ENCODE measurements around the gene ZC3H12D. TPM values are rescaled to one million over a fixed set of nuclear protein-coding genes. Genes with fewer than 3 reads are reported as not detected.
"Not testable (repeated sequence)": the region's sequence is repeated elsewhere in the genome, so short reads cannot be mapped to it uniquely, and the experiment has no call there.

ZC3H12D gene
- total RNA-seq, 1 experiment from 2014 or later: not detected

DNA sequence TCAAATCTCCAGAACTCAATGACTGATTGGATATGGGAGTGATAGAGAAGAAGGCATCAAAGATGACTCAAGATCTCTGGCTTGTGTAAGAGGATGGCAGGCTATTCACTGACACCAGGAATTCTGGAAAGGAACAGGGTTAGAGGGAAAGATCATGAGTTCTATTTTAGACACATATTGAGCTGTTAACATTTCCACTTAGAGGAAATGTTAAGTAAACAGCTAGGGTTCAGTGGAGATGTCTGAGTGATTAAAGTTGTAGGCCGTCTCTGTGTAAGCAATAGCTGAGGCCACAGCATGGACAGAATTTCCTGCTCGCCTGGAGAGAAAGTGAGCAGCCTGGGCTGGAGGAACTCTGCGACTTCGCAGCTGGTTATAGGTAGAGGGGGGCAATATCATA is 21.0 kb downstream of the ZC3H12D start:
- no peak for DNase-seq (ENCODE audit: unreplicated experiment)
- no peaks in the 10 kb centered on the region for H3K27me3 Mint-ChIP-seq (ENCODE audit: insufficient read depth, unreplicated experiment)
- ChIA-PET POLR2A (no interaction called here), CTCF (interaction anchor here (0.6 kb wide), 1 partner anchor 712 kb away, joined by 3 read pairs; no protein-coding TSS in a partner anchor)
- H3K9me3 Mint-ChIP-seq (ENCODE audit: unreplicated experiment): no peaks in the 10 kb centered on the region
- BruUV-seq (replicated peaks): no TSS peak
- TF ChIP-seq, protein P1, sequence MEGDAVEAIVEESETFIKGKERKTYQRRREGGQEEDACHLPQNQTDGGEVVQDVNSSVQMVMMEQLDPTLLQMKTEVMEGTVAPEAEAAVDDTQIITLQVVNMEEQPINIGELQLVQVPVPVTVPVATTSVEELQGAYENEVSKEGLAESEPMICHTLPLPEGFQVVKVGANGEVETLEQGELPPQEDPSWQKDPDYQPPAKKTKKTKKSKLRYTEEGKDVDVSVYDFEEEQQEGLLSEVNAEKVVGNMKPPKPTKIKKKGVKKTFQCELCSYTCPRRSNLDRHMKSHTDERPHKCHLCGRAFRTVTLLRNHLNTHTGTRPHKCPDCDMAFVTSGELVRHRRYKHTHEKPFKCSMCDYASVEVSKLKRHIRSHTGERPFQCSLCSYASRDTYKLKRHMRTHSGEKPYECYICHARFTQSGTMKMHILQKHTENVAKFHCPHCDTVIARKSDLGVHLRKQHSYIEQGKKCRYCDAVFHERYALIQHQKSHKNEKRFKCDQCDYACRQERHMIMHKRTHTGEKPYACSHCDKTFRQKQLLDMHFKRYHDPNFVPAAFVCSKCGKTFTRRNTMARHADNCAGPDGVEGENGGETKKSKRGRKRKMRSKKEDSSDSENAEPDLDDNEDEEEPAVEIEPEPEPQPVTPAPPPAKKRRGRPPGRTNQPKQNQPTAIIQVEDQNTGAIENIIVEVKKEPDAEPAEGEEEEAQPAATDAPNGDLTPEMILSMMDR (IDR thresholded peaks at IDR 0.05; ENCODE audit: unreplicated experiment): no peak
- intact Hi-C loops (cut with micrococcal nuclease): no loop called here
- H3K36me3 Mint-ChIP-seq (ENCODE audit: insufficient read depth, unreplicated experiment): peaks cover 6% of the 10 kb centered on the region
- H3K4me3 Mint-ChIP-seq (ENCODE audit: unreplicated experiment): no peak overlapping the region
- no peak overlapping the region for H3K27ac Mint-ChIP-seq (ENCODE audit: low read depth, unreplicated experiment)
- no peaks in the 10 kb centered on the region for H3K4me1 Mint-ChIP-seq (ENCODE audit: insufficient read depth, unreplicated experiment)

DNA sequence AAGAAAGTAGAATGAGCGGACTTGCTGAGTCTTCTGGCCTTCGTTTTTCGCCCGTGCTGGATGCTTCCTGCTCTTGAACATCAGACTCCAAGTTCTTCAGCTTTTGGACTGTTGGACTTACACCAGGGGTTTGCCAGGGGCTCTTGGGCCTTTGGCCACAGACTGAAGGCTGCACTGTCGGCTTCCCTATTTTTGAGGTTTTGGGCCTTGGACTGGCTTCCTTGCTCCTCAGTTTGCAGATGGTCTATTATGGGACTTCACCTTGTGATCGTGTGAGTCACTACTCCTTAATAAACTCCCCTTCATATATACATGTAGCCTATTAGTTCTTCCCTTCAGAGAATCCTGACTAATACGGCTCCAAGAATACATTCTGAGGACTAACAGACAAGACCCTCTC is 22.1 kb downstream of the ZC3H12D start:
- H3K4me1 Mint-ChIP-seq (ENCODE audit: insufficient read depth, unreplicated experiment); BruUV-seq (replicated peaks); POLR2A ChIA-PET; intact Hi-C loops (cut with micrococcal nuclease); DNase-seq (ENCODE audit: unreplicated experiment); H3K27ac Mint-ChIP-seq (ENCODE audit: low read depth, unreplicated experiment); H3K9me3 Mint-ChIP-seq (ENCODE audit: unreplicated experiment); H3K4me3 Mint-ChIP-seq (ENCODE audit: unreplicated experiment); CTCF ChIA-PET; H3K27me3 Mint-ChIP-seq (ENCODE audit: insufficient read depth, unreplicated experiment); H3K36me3 Mint-ChIP-seq (ENCODE audit: insufficient read depth, unreplicated experiment): not testable (repeated sequence)

DNA sequence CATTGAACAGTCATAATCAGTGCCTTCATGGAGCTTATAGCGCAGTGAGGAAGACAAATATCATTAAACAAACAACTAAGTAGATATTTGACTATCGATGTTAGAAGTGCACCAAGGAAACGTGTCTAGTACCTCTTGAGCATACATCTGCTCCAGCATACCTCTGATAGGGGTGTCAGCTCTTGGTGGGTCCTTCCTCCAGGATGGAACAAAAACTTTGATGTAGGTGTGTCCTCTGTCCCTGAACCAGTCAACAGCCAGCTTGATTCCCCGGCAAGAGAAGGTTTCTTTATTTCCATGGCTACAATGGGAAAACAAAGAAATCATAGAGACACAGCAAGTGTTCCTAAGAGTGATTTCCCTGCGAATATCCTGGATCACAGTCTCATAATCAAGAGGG is 23.1 kb downstream of the ZC3H12D start:
- Mint-ChIP-seq H3K27ac (ENCODE audit: low read depth, unreplicated experiment) (no peak overlapping the region), H3K36me3 (ENCODE audit: insufficient read depth, unreplicated experiment) (peaks cover 6% of the 10 kb centered on the region), H3K4me1 (ENCODE audit: insufficient read depth, unreplicated experiment) (no peaks in the 10 kb centered on the region), H3K27me3 (ENCODE audit: insufficient read depth, unreplicated experiment) (no peaks in the 10 kb centered on the region), H3K9me3 (ENCODE audit: unreplicated experiment) (no peaks in the 10 kb centered on the region), H3K4me3 (ENCODE audit: unreplicated experiment) (no peak overlapping the region)
- TF ChIP-seq, protein P1 (IDR thresholded peaks at IDR 0.05; ENCODE audit: unreplicated experiment): no peak
- CTCF ChIA-PET: interaction anchor here (1.1 kb wide), 1 partner anchor 55 kb away, joined by 5 read pairs; no protein-coding TSS in a partner anchor
- intact Hi-C loops (cut with micrococcal nuclease): no loop called here
- POLR2A ChIA-PET: no interaction called here
- no TSS peak for BruUV-seq (replicated peaks)
- DNase-seq (ENCODE audit: unreplicated experiment): no peak

- H3K27ac Mint-ChIP-seq (ENCODE audit: low read depth, unreplicated experiment); DNase-seq (ENCODE audit: unreplicated experiment); BruUV-seq (replicated peaks); H3K36me3 Mint-ChIP-seq (ENCODE audit: insufficient read depth, unreplicated experiment); intact Hi-C loops (cut with micrococcal nuclease); H3K27me3 Mint-ChIP-seq (ENCODE audit: insufficient read depth, unreplicated experiment); H3K4me1 Mint-ChIP-seq (ENCODE audit: insufficient read depth, unreplicated experiment); H3K9me3 Mint-ChIP-seq (ENCODE audit: unreplicated experiment); H3K4me3 Mint-ChIP-seq (ENCODE audit: unreplicated experiment): not testable (repeated sequence)
- ChIA-PET POLR2A (interaction anchor here (0.6 kb wide), 1 partner anchor 61 kb away, joined by 3 read pairs; no protein-coding TSS in a partner anchor), CTCF (interaction anchor here (0.5 kb wide), 1 partner anchor 382 kb away, joined by 7 read pairs; no protein-coding TSS in a partner anchor)
Observed at GRCh38 chr6:149460249-149460648, 24.6 kb downstream of the ZC3H12D start.

DNA sequence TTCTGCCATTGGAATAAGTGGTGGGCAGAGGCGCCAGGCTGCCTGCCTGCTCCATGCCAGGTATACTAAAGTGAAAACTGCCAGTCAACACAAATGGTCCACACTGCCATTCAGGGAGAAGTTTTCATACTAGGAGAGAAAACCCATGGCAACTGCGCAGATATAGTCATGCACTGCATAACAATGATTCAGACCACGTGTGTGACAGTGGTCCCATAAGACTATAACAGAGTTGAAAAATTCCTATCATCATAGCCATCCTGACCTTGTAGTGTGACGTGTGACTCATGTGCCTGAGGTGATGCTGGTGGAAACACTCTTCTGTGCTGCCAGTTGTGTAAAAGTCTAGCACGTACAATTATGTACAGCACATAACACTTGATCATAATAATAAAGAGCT is 25.1 kb downstream of the ZC3H12D start:
- intact Hi-C loops (cut with micrococcal nuclease): no loop called here
- no TSS peak for BruUV-seq (replicated peaks)
- POLR2A ChIA-PET: interaction anchor here (0.6 kb wide), 1 partner anchor 62 kb away, joined by 3 read pairs; no protein-coding TSS in a partner anchor
- Mint-ChIP-seq H3K27me3 (ENCODE audit: insufficient read depth, unreplicated experiment) (no peaks in the 10 kb centered on the region), H3K27ac (ENCODE audit: low read depth, unreplicated experiment) (no peak overlapping the region), H3K36me3 (ENCODE audit: insufficient read depth, unreplicated experiment) (peaks cover 6% of the 10 kb centered on the region), H3K9me3 (ENCODE audit: unreplicated experiment) (no peaks in the 10 kb centered on the region), H3K4me3 (ENCODE audit: unreplicated experiment) (no peak overlapping the region), H3K4me1 (ENCODE audit: insufficient read depth, unreplicated experiment) (peaks cover 6% of the 10 kb centered on the region)
- CTCF ChIA-PET: interaction anchor here (0.5 kb wide), 1 partner anchor 382 kb away, joined by 7 read pairs; no protein-coding TSS in a partner anchor
- no peak for DNase-seq (ENCODE audit: unreplicated experiment)
- TF ChIP-seq, protein P1 (IDR thresholded peaks at IDR 0.05; ENCODE audit: unreplicated experiment): no peak
